Smooth muscle cell (in vitro differentiated cells): ENCODE measurements around the gene PDE4B. TPM values are rescaled to one million over a fixed set of nuclear protein-coding genes. Genes with fewer than 3 reads are reported as not detected.

Source experiments
- DNase-seq: peaks from one replicate; lab custom pipeline; 2025; ENCODE audit not compliant: unreplicated experiment; lab: John Stamatoyannopoulos, UW
- H2AFZ ChIP-seq: fragments of 200-600 bp; sonication (generic); 2 replicates; pipeline ENCODE4 v1.6.0; 2016; ENCODE audit warnings: antibody characterized with exemption, low read depth, mild to moderate bottlenecking
- H3F3A ChIP-seq: fragments of 200-600 bp; sonication (generic); 2 replicates; pipeline ENCODE4 v1.6.0; 2017; ENCODE audit warnings: antibody characterized with exemption, low read depth
- H3K27ac ChIP-seq: fragments of 200-600 bp; sonication (generic); 2 replicates; pipeline ENCODE4 v1.5.1; 2016; ENCODE audit warnings: low read depth, mild to moderate bottlenecking
- H3K27me3 ChIP-seq: fragments of 200-600 bp; sonication (generic); 2 replicates; pipeline ENCODE4 v1.6.1; 2016; ENCODE audit warnings: low read depth, mild to moderate bottlenecking
- H3K36me3 ChIP-seq: fragments of 200-600 bp; sonication (generic); 2 replicates; pipeline ENCODE4 v1.5.1; 2016; ENCODE audit warnings: low read depth
- H3K4me1 ChIP-seq: fragments of 200-600 bp; sonication (generic); 2 replicates; pipeline ENCODE4 v1.5.1; 2016; ENCODE audit warnings: low read depth
- H3K4me2 ChIP-seq: fragments of 200-600 bp; sonication (generic); 2 replicates; pipeline ENCODE4 v1.6.0; 2016; ENCODE audit warnings: mild to moderate bottlenecking
- H3K4me3 ChIP-seq: fragments of 200-600 bp; sonication (generic); 2 replicates; pipeline ENCODE4 v1.5.1; 2016; ENCODE audit warnings: mild to moderate bottlenecking
- H3K79me2 ChIP-seq: fragments of 200-600 bp; sonication (generic); 2 replicates; pipeline ENCODE4 v1.6.0; 2016; ENCODE audit warnings: low read depth, mild to moderate bottlenecking
- H3K9ac ChIP-seq: fragments of 200-600 bp; sonication (generic); 2 replicates; pipeline ENCODE4 v1.6.0; 2016; ENCODE audit warnings: low read depth
- H3K9me3 ChIP-seq: fragments of 200-600 bp; sonication (generic); replicated peaks from 2 replicates; pipeline ENCODE4 v1.5.1; 2016; ENCODE audit warnings: low read depth
- H4K20me1 ChIP-seq: fragments of 200-600 bp; sonication (generic); 2 replicates; pipeline ENCODE4 v1.6.0; 2016; ENCODE audit warnings: low read depth
- CTCF ChIP-seq: fragments of 200-600 bp; sonication (generic); IDR thresholded peaks from 2 replicates; pipeline ENCODE4 v1.5.1; 2017; ENCODE audit warnings: borderline replicate concordance, mild to moderate bottlenecking, antibody characterized with exemption; ENCODE audit not compliant: insufficient read depth, poor library complexity, severe bottlenecking
- WGBS: methylation state at CpG from one replicate; pipeline ENCODE4 v1.1.7; 2016; ENCODE audit warnings: low lambda C conversion rate; 5-methylcytosine and 5-hydroxymethylcytosine counted together
- polyA plus RNA-seq: library from polyadenylated mRNA; unstranded; fragments of >200 nt; fragmentation: Nextera tagmentation; extraction: Ambion mirVana; gene quantifications from 2 replicates; pipeline ENCODE4 v1.2.1, GENCODE V29; 2016
- total RNA-seq: library from RNA; depleted of rRNA; stranded (reverse); fragments of >200 nt; gene quantifications from 2 replicates; pipeline ENCODE4 v1.2.3, GENCODE V29; 2014

PDE4B gene
- total and polyA plus RNA-seq, 2 experiments from 2014 or later: 18.5 to 24.8 TPM

GRCh38 chr1:66262208-66262963 is 469.7 kb downstream of the PDE4B start:
- H3K9me3 ChIP-seq: no peaks in the 10 kb centered on the region
- peak overlapping the region; percentile 42 for H3K27ac ChIP-seq
- TF ChIP-seq CTCF: no peak
- DNase-seq: no peak
- H3K4me1 ChIP-seq: peaks cover 25% of the 10 kb centered on the region
- H3F3A ChIP-seq: peaks cover 13% of the 10 kb centered on the region
- H3K36me3 ChIP-seq: no peaks in the 10 kb centered on the region
- 40% methylated on average over 6 of the region's 6 CpGs for WGBS
- H3K4me3 ChIP-seq: no peak overlapping the region
- no peak overlapping the region for H2AFZ ChIP-seq
- H3K27me3 ChIP-seq: no peaks in the 10 kb centered on the region
- H3K9ac ChIP-seq: no peak overlapping the region
- H3K4me2 ChIP-seq: peak overlapping the region; percentile 12
- H4K20me1 ChIP-seq: no peaks in the 10 kb centered on the region
- no peaks in the 10 kb centered on the region for H3K79me2 ChIP-seq

- no peaks in the 10 kb centered on the region for H3K27me3 ChIP-seq
- WGBS: 98% methylated on average over 2 of the region's 2 CpGs
- no peak overlapping the region for H3K9ac ChIP-seq
- no peak overlapping the region for H3K27ac ChIP-seq
- no peak for DNase-seq
- H3K4me2 ChIP-seq: no peak overlapping the region
- TF ChIP-seq CTCF: no peak
- H4K20me1 ChIP-seq: no peaks in the 10 kb centered on the region
- no peak overlapping the region for H3K4me3 ChIP-seq
- no peaks in the 10 kb centered on the region for H3K79me2 ChIP-seq
- no peak overlapping the region for H2AFZ ChIP-seq
- H3K36me3 ChIP-seq: no peaks in the 10 kb centered on the region
- H3K9me3 ChIP-seq: no peaks in the 10 kb centered on the region
- H3K4me1 ChIP-seq: peaks cover 22% of the 10 kb centered on the region
- peaks cover 5% of the 10 kb centered on the region for H3F3A ChIP-seq
Measured at GRCh38 chr1:66265268-66265667, 472.6 kb downstream of the PDE4B start.

GRCh38 chr1:66265796-66266195 is 473.1 kb downstream of the PDE4B start:
- no peak overlapping the region for H3K9ac ChIP-seq
- peaks cover 27% of the 10 kb centered on the region for H3K4me1 ChIP-seq
- H3K4me2 ChIP-seq: no peak overlapping the region

More at GRCh38 chr1:66265796-66266195, 473.1 kb downstream of the PDE4B start:
- H3K9me3 ChIP-seq: no peaks in the 10 kb centered on the region
- no peak for DNase-seq
- peaks cover 11% of the 10 kb centered on the region for H3F3A ChIP-seq
- H3K27ac ChIP-seq: no peak overlapping the region
- TF ChIP-seq CTCF: no peak
- no peak overlapping the region for H3K4me3 ChIP-seq
- no peaks in the 10 kb centered on the region for H4K20me1 ChIP-seq
- no peaks in the 10 kb centered on the region for H3K79me2 ChIP-seq
- H3K27me3 ChIP-seq: no peaks in the 10 kb centered on the region
- H2AFZ ChIP-seq: no peak overlapping the region
- WGBS: 67% methylated on average over 3 of the region's 3 CpGs
- no peaks in the 10 kb centered on the region for H3K36me3 ChIP-seq
